ENCODE measurements around the gene LGR6.
"Not testable (repeated sequence)": the region's sequence is repeated elsewhere in the genome, so short reads cannot be mapped to it uniquely, and the experiment has no call there.

Gene LGR6

DNA sequence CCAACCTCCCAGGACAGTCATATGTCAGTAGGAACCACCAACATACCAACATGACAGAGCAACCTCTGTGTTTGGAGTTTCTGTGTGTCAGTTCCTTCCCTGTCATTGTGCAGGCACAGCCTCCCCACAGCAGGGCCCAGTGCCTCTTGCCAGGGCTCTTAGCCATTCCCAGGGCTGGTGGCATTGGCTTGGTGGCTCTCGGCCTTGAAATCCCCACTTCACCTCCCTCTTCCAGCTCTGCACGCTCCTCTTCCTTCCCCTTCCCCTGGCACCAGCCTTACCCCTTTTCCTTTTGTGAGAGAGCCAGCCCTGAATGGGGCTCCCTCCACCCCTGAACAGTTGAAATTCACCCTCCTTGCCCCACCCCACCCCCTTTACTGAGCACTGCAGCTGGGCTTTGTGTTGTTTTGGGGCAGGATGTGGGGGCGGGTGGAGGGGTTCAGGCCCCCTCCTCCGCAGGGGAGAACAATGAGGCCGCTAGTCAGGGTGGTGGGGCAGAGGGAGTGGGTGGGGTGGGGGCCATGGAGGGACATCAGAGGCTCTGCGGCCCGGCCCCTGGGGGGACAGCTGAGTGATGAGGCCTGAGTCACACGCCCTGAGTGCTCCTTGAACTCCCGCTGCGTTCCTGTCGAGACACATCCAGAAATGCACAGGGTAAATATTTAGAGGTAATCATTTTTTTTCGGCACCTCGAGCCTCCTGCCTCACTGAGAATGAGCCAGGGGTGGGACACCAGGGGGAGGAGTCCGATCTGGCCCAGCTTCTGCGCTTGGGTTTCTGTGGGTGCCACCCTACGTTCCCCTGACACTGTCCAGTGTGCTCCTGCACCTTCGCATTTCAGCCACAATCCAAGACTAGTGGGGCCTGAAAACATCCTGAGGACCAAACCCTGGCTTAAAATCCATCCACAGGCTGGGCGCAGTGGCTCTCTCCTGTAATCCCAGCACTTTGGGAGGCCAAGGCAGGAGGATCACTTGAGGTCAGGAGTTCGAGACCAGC is 28.6 kb downstream of the LGR6 start:
- DNase-seq: peak; percentile 98

DNA sequence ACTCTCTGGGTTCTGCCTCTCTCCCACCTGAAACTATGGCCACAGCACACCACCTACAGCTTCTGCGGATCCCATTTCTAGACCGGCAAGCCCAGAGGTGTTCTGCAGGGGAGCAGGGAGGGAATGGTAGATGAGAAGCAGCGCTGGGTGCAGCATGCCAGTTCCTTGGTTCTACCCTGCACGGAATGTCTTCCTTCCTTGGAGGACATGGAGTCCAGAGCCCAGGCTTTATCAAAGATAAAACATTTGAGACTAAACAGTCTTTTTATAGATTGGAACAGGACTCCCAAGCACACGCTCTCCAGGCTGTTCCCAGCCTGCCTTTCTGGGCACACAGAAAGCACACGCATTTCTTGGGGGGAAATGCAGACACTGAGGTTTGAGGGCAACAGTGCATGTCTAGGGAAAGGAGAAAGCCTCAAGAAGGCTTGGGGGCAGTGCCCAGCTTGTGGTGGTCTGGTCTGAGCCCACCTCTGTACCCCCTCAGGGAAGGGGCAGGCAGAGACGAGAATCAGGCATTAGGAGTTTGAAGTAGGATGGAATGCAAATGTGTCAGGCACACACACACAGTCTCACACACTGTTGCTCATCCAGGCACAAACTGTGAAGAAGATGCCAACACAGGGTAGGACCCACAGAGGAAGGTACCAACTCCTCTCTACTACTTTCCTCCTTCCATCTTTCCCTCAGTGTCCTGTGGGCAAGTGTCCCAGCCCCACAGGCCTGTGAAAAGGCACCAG is 29.7 kb downstream of the LGR6 start:
- DNase-seq: no peak

DNA sequence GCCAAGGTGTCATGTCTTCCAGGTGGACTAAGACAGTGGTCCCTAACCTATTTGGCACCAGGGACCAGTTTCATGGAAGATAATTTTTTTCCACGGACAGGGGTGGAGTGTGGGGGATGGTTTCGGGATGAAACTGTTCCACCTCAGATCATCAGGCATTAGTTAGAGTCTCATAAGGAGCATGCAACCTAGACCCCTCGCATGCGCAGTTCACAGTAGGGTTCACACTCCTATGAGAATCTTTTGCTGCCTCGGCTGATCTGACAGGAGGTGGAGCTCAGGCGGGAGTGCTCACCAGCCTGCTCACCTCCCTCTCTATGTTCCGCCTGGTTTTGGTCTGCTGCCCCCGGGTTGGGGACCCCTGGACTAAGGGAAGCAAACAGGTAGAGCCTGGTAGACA is 30.9 kb downstream of the LGR6 start:
- DNase-seq: no peak

DNA sequence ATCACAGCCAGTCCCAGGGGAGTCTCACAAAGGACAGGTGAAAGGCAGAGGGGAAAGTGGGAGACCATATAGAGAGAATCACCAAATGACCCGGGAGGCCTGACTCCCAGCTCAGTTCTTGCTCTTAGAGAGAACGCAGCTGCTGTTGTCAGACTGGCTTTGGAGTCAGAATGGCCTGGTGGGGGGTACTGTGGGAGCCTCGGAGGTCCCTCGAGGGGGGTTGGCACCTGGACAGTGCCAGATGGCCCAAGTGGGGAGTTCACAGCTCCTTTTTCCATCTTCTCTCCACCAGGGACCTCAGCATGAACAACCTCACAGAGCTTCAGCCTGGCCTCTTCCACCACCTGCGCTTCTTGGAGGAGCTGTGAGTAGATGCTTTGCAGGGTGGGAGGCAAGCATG is 31.5 kb downstream of the LGR6 start:
- DNase-seq: peak; percentile 81

DNA sequence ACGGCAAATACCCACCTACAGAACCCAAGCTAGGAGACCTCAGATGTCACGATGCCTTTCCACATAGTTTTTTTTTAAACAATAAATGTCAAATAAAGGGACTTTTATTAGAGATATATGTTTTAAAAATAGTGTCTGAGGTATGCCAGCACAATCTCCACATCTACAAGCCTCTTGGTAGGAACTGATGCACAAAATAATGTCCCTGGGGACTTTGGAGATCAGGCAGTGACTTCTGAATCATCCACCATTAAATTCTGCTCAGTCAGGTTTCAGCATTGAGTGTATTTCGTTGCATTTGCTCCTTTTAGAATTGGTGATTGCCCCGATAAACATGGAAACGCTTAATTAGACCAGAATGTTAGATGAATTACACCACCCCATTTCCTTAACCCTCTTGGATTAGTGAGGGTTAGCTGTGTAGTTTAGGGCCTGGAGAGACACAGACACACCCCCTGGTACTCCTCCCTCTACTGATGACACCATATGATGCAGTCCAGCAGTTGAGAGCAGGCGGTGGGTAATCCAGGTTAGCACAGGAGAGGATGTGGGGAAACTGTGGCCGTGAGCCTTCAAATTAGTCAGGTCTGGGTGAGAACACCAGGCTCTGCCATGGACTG is 33.6 kb downstream of the LGR6 start:
- DNase-seq: no peak

DNA sequence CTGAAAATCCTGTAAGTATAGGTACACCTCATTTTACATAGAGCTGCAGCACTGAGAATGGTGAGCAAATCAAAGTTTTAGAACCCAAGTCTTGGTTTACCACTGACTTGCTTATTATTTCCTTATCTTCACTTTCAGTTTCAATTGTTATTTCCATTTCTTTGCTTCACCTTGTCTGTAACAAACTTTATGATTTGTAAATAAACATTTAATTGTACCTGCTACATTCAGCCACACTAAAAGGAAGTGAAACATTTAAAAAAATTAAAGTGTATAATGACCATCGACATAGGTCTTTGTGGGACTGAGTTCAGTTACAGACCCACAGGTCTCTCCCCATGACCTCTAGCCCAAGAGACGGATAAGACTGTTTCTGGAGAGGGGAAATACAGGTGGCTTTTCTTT is 34.4 kb downstream of the LGR6 start:
- DNase-seq: no peak

DNA sequence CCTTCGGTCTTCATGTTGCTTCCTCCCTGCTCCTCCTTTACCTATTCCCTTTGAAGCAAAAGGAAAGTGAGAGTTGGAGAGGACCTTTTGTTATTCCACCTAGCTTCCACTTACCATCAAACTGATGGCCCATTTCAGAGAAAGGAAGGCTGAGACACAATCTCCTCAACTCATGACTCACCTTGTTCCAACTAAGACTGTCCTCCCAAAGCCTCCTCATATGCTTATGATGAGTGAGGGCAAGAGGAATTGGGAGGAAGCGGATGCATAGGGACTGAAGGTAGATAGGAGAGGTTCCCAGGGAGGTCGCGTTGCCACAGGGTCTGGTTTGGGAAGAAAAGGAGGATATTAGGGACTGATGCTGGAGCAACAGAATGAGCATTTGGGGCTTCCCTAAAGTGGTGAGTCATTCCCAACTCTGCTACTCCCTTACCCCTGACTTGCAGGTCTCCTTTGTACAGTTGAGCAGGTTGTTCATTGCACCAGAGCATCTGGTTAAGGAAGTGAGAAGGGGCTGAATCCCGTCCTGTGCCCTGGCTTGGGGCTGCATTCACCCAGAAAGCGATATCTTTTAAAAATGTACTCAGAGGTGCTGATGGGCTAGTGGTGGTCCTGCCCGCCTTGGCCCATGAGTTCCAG is 35.0 kb downstream of the LGR6 start:
- no peak for DNase-seq

DNA sequence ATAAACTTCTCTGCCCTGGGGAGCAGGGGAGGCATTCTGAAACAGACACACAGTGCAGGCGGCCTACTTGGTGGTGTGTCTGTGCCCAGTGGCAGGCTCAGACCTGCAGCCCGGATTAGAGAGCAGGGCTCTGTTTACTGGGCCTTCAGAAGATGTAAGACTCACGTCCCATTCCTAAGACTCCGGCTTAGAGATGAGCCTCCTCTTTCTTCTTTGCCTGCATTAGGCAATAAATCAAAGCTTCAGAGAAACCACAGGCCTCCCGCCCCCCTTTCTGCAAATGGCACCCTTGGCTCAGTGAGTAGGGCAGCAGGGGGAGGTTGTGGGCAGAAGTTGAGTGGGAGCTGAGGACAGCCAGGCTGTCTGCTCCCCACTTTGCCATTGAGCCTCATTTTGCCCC is 35.8 kb downstream of the LGR6 start:
- no peak for DNase-seq

DNA sequence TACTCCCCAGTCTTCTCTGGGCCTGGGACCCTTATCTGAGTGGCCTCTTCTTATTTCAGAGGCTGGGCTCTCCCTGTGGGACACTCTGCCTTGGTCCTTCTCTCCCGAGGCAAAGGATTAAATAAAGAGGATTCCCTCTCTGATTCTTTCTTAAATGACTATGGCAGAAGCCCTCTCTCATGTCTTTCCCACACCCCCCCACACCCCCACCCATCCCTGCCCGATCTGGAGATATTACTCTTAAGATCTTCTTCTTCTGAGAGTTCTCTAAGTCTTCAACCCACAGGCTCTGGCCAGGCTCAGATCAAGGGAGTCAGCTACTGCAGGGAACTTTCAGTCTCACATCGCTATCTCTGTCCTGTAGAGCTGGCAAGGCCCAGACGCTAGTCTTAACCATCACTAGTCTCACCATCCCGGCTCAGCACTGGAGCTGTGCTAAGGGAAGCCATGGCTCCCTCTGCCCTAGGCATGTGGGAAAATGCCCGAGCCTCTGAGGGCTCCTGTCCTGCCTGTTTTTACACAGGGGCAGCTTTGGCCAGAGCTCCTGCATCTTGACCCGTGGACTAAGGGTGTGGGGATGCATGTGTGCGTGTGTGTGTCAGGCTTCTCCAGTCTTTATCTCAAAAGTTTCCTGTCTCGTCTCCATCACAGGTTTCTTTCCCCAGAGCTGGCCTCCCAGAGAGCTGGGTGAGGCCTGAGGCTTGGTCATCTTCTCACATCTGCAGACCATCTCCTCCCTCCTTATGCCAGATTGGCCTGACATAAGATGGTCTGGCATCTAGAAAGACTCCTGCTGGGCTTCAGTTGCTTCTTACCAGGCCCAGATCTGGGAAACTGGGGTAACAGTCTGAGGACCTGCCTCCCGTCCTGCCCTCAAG is 36.7 kb downstream of the LGR6 start:
- no peak for DNase-seq

DNA sequence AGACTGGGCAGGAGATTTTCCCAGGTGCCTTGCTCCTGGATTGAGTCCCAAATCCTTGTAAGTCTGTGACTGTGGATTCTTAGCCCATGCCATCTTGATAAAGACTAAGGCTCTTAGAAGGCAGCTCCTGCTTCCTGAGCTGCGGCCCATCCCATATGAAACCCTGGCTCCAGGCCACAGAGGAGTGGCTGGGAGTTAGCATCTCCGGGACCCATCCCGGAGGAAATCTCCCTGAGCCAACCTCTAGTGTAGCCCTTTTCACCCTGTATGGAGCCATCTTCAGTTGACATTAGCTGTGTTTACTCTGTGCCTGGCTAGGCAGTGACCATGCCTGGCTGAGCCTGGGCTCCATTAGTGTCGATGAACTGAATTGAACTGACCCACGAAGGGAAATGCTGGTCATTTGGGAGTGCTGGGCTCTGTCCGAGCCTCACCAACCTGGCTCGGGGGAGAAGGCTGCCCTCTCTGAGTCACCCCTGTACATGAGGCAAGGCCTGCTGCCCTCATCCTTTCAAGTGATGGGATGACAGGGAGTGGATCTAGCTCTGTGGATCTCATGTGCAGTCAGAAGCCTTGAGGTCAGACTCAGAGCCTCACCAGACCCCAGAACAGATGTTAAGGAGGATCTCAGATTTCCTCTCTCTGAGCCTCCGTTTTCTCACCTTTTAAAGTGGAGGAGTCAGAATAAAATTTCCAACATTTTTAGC is 37.5 kb downstream of the LGR6 start:
- no peak for DNase-seq

DNA sequence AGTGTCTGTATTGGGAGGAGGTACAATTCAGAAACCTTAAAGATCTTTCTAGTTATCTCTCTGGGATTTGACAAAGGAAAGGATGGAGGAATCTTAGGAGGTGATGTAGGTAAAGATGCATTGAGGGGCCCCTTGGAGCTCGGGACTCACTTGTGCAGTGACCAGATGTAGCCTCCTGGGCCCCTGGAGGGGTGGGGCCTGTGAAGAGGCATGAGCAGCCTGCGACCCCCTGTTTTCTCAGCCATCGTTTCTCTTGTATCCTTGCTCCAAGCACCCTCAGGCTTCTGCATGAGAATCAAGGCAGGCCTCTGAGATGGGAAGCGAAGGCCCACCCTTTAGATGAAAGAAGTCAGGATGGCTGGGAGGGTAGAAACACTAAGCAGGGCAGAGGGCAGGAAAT is 39.6 kb downstream of the LGR6 start:
- no peak for DNase-seq

DNA sequence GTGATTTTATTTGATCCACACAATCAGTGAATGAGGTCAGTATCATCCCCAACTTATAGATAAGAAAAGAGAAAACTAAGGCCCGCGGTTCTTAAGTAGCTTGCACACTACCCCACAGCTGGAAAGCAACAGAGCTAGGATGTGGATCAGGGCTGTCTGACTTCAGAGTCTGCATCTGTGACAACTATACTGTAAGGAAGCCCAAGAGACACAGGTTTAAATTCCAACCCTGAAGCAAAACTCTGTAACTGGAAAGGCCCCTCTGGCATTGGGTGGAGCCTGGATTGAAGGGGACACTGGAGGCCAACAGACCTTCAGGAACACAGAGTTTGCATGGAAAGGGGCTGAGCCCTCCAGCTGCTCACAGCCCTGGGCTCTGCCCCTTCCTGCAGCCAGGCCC is 40.2 kb downstream of the LGR6 start:
- peak; percentile 57 for DNase-seq

DNA sequence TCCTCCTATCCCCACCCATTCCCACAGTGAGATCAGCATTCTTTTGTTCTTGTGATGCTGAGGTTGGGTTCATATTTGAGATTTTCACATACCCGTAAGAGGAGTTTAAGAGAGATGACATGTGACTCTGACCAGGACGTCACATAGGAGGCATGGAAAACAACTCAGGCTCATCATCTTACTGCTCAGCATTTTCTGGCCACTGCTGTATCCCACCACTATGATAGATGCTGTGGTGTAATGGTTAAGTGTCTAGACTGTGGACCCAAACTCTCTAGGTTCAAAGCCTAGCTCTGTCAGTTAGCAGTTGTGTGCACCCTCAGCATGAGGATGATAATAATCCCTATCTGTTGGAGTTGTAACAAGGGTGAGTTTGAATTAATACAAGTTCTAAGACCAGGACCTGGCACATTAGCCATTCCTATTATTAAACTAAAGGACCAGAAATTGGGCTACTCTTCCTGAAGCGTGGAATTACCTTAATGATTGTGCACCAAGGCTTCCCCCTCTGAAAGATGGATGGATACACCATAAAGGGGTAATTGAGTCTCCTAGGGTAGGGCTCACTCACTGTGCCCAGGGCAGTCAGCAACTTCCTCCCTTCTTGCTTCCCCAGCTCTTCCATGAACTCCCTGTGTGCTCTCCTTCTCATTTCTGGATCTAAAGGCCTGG is 40.9 kb downstream of the LGR6 start:
- peak; percentile 87 for DNase-seq

DNA sequence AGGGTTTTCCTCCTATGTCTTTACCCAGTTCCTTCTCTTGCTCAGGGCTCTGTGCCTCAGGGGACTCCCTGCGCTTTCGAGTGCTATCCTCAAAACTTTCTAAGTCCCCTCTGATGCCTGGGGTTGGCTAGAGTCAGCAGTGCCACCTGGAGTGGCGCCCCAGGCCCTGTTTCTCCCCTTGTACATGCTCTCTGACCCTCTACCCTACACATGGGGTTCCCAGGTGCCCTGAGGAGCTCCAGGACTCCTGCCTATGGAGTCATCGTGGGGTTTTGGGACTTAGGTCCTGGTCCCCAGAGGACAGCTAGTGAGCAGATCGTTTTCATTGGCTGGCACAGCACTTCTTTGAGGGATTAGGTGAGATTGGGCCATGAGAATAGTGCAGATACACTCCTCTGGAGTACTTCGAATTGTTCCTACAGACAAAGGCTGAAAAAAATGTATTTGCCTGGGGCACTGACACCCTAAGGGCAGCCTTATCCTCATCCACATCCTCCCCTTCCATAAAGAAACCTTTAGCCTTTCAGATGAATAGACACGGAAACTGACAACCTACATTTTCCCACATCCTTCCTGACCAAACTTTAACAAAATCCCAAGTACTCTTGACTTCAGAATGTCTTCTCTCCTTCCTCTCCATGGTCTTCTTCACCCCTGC is 41.5 kb downstream of the LGR6 start:
- peak; percentile 67 for DNase-seq

DNA sequence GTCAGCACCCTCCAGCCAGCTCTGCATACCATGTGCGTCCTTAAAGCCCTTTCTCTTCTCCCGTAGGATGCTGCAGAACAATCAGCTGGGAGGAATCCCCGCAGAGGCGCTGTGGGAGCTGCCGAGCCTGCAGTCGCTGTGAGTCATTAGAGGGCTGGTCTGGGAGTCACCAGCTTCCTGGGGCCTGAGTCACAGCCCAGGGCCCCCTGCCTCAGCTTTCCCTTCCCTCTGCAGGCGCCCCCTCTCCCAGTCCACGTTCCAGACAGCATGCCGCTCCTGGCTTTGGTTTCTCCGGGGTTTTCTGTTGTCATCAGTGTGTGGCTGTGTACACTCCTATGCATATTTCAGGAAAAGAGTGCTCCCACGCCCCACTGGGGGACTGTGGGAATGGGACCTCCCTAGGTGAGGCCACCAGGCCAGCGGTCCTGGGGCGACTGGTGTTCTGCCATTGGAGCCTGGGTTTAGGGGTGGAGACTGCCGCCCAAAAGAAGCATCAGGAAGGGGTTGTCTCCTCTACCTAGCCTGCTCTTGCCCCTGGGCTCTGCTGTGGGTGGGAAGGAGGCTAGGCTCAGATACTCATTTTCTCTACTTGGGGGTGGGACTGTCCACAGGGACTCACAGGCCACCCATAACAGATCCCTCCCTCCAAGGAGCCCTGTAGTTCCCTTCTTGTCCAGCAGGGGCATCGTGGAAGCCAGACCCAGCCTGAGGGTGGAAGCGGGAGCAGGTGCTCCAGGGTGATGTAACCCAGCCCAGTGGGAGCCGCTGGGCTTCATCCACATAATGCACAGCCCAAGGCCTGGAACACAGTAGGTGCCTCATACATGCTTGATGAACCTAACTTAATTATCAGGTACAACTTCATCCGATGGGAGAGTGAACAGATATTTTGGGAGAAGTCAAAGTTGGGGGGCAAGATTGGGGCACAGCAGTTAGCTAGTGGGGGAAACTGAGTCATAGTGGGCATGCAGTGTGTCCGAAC is 42.5 kb downstream of the LGR6 start:
- peak; percentile 98 for DNase-seq

DNA sequence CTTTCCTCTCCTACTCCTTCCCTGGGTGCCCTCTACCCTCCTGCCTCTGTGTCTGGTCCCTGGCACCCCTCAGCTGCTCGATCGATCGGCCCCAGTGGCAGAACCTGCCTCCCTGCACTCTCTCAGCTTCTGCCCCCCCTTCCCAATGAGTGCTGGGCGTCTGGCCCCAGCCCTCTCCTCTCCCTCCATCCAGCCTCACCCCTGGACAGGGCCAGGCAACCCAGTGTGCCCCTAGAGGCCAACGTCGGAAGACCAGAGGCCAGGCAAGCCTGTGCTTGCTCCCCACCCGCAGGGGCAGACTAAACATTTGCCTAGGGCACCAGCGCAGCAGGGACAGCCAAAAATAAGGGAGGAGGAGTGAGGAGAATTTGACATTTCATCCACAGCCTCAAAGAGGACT is 43.5 kb downstream of the LGR6 start:
- DNase-seq: peak; percentile 99

DNA sequence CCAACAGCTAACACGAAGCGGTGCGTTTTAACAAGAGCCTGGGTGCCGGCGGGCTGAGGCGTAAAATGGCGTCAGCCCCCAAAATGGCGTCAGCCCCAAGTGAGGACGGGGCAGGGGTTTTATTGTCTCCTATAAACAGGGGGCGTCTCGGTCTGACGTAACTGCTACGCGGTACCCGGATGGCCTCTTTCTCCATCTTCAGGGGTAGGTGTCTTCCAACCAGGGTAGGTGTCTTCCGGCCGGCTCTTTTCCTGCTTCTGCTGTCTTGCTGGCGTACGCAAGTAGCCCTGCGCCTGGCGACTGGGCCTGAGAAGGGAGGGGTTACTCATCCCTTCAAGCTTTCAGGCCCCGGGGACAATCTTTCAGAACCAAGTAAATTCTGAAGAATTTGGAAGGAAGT is 45.3 kb downstream of the LGR6 start:
- DNase-seq: no peak

DNA sequence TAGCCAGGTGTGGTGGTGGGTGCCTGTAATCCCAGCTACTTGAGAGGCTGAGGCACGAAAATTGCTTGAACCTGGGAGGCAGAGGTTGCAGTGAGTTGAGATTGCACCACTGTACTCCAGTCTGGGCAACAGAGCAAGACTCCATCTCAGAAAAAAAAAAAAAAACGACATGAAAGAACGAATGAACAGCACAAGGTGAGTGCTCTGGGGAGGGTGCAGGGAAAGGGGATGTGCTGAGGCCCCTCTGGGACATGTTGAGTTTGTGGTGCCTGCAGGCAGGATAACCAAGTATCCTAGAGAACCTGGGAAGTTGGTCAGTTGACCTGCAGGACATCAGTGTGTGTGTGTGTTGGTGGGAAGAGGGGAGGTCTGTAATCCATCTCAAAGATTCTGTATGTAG is 46.6 kb downstream of the LGR6 start:
- DNase-seq: not testable (repeated sequence)

DNA sequence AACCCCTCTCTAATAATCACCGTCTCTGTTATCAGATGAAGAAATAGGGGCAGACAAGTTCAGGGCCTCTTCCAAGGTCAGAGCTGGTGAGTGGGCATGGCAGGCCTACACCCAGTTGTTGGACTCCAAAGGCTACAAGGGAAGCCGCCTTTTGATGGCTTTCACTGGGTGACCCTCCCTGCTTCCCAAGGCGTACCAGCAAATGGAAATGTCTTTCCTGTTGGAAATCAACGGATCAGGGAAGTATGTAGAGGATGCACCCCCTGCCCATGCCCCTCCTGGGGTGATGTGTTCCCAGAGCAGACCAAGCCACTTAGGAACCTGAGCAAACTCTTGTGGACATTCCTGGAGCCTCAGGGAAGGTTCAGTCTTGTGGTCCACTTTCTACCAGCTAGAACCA is 47.4 kb downstream of the LGR6 start:
- DNase-seq: no peak

Measured in NCI-H69 (cell line).